Mesenchymal stem cell (in vitro differentiated cells and primary cell): ENCODE results near the gene REM1.
"Not testable (repeated sequence)": the region's sequence is repeated elsewhere in the genome, so short reads cannot be mapped to it uniquely, and the experiment has no call there.

Experiments used
- DNase-seq: peaks from one replicate; pipeline ENCODE4 v3.0.0-alpha.2; 2013
- H2AFZ ChIP-seq: one replicate; pipeline ENCODE4 v1.6.1; 2013; ENCODE audit warnings: low read depth, mild to moderate bottlenecking, control low read depth, inconsistent platforms, low read length, moderate library complexity
- H2AK5ac ChIP-seq: 2 replicates; pipeline ENCODE4 v1.6.1; 2013; ENCODE audit warnings: low read length, moderate library complexity, mild to moderate bottlenecking, inconsistent platforms; ENCODE audit not compliant: severe bottlenecking
- H2BK120ac ChIP-seq: one replicate; pipeline ENCODE4 v1.6.1; 2013; ENCODE audit warnings: low read depth, mild to moderate bottlenecking, inconsistent platforms, low read length, moderate library complexity
- H2BK12ac ChIP-seq, 2 experiments: one replicate each; pipeline ENCODE4 v1.6.1; 2013; ENCODE audit warnings: inconsistent platforms in 2 of 2, low read length in 2 of 2, mild to moderate bottlenecking in 2 of 2, moderate library complexity in 2 of 2, control low read depth in 1 of 2
- H2BK15ac ChIP-seq: one replicate; pipeline ENCODE4 v1.6.1; 2013; ENCODE audit warnings: mild to moderate bottlenecking, low read depth, inconsistent platforms; ENCODE audit not compliant: poor library complexity, severe bottlenecking
- H2BK5ac ChIP-seq: 2 replicates; pipeline ENCODE4 v1.6.1; 2013; ENCODE audit warnings: low read depth, mild to moderate bottlenecking, low read length, control low read depth, inconsistent platforms; ENCODE audit not compliant: poor library complexity, severe bottlenecking
- H3K14ac ChIP-seq, 2 experiments: one replicate each; pipeline ENCODE4 v1.6.1; 2013; ENCODE audit warnings: inconsistent platforms in 2 of 2, low read length in 2 of 2, control low read depth in 1 of 2, mild to moderate bottlenecking in 1 of 2, moderate library complexity in 1 of 2
- H3K18ac ChIP-seq, 2 experiments: one replicate each; pipeline ENCODE4 v1.6.1; 2013; ENCODE audit warnings: inconsistent platforms in 2 of 2, low read length in 2 of 2, control low read depth in 1 of 2, low read depth in 1 of 2, mild to moderate bottlenecking in 1 of 2
- H3K23ac ChIP-seq, 2 experiments: one replicate each; pipeline ENCODE4 v1.6.1; 2013; ENCODE audit warnings: inconsistent platforms in 2 of 2, low read length in 2 of 2, mild to moderate bottlenecking in 2 of 2, moderate library complexity in 2 of 2, control low read depth in 1 of 2
- H3K27ac ChIP-seq: 2 replicates; pipeline ENCODE4 v1.5.1; 2013; ENCODE audit warnings: mild to moderate bottlenecking, moderate library complexity, low read length, control low read depth, inconsistent platforms; ENCODE audit not compliant: poor library complexity, severe bottlenecking
- H3K27me3 ChIP-seq, 2 experiments: 2 replicates each; pipeline versions ENCODE4 v1.6.1 to v1.7.0; 2013; ENCODE audit warnings: low read length in 2 of 2, mild to moderate bottlenecking in 2 of 2, moderate library complexity in 2 of 2, control low read depth in 1 of 2, inconsistent platforms in 1 of 2; ENCODE audit not compliant: control insufficient read depth in 1 of 2, insufficient read depth in 1 of 2
- H3K36me3 ChIP-seq, 2 experiments: 2 replicates each; pipeline versions ENCODE4 v1.6.1 to v1.7.0; 2013; ENCODE audit warnings: low read length in 2 of 2, control low read depth in 1 of 2, inconsistent platforms in 1 of 2, low read depth in 1 of 2, mild to moderate bottlenecking in 1 of 2; ENCODE audit not compliant: insufficient read depth in 2 of 2, control insufficient read depth in 1 of 2
- H3K4ac ChIP-seq, 2 experiments: one replicate each; pipeline ENCODE4 v1.6.1; 2013; ENCODE audit warnings: inconsistent platforms in 2 of 2, low read length in 2 of 2, mild to moderate bottlenecking in 2 of 2, moderate library complexity in 2 of 2, control low read depth in 1 of 2, low read depth in 1 of 2
- H3K4me1 ChIP-seq: 2 replicates; pipeline ENCODE4 v1.6.1; 2013; ENCODE audit warnings: low read depth, low read length, control low read depth; ENCODE audit not compliant: control insufficient read depth, insufficient read depth
- H3K4me2 ChIP-seq: 2 replicates; pipeline ENCODE4 v1.6.1; 2013; ENCODE audit warnings: low read length, mild to moderate bottlenecking, inconsistent platforms; ENCODE audit not compliant: poor library complexity, severe bottlenecking
- H3K4me3 ChIP-seq, 2 experiments: 2 replicates each; pipeline versions ENCODE4 v1.5.1 to v1.7.0; 2013; ENCODE audit warnings: low read length in 2 of 2, mild to moderate bottlenecking in 2 of 2, control low read depth in 1 of 2, low read depth in 1 of 2; ENCODE audit not compliant: insufficient read depth in 1 of 2
- H3K79me1 ChIP-seq: replicated peaks from 2 replicates; pipeline ENCODE4 v1.6.1; 2013; ENCODE audit warnings: mild to moderate bottlenecking, control low read depth, low read length, inconsistent platforms; ENCODE audit not compliant: poor library complexity, severe bottlenecking
- H3K9ac ChIP-seq: 2 replicates; pipeline ENCODE4 v1.7.0; 2013; ENCODE audit warnings: mild to moderate bottlenecking, low read length, moderate library complexity
- H3K9me3 ChIP-seq: 2 replicates; pipeline ENCODE4 v1.7.0; 2013; ENCODE audit warnings: mild to moderate bottlenecking, low read length; ENCODE audit not compliant: control insufficient read depth
- H4K8ac ChIP-seq: one replicate; pipeline ENCODE4 v1.6.1; 2013; ENCODE audit warnings: inconsistent platforms, mild to moderate bottlenecking, low read length, moderate library complexity
- H4K91ac ChIP-seq: one replicate; pipeline ENCODE4 v1.6.1; 2013; ENCODE audit warnings: mild to moderate bottlenecking, low read length, inconsistent platforms
- WGBS: methylation state at CpG from one replicate; pipeline ENCODE4 v1.1.7; 2013; ENCODE audit warnings: mixed read lengths; 5-methylcytosine and 5-hydroxymethylcytosine counted together

The REM1 gene

GRCh38 chr20:31502884-31503673 is 28.0 kb downstream of the REM1 start:
- H3K36me3 ChIP-seq, H4K8ac ChIP-seq, H3K18ac ChIP-seq, H3K4me1 ChIP-seq, H3K14ac ChIP-seq, H2BK5ac ChIP-seq, H2BK12ac ChIP-seq, H3K4me3 ChIP-seq, H3K27ac ChIP-seq, H3K4me2 ChIP-seq, H3K4ac ChIP-seq, H2BK120ac ChIP-seq, H3K79me1 ChIP-seq, H4K91ac ChIP-seq, H2BK15ac ChIP-seq, H3K9me3 ChIP-seq, H2AK5ac ChIP-seq, H3K9ac ChIP-seq, H3K23ac ChIP-seq: not testable (repeated sequence)
- WGBS = 48% methylated on average over 20 of the region's 20 CpGs
- peak; percentile 77 for DNase-seq
- Histone ChIP-seq H3K27me3 (peaks cover 0 to 10% of the 10 kb centered on the region in 2 experiments), H2AFZ (peak overlapping the region; percentile 78)

GRCh38 chr20:31505903-31506302 is 30.8 kb downstream of the REM1 start:
- Histone ChIP-seq H3K18ac (no peak overlapping the region), H2BK15ac (no peak overlapping the region), H2AFZ (no peak overlapping the region), H2BK5ac (no peak overlapping the region), H3K4me1 (peaks cover 3% of the 10 kb centered on the region), H4K91ac (no peak overlapping the region), H2AK5ac (no peak overlapping the region), H3K79me1 (no peaks in the 10 kb centered on the region), H3K27ac (no peak overlapping the region), H3K14ac (no peak overlapping the region), H3K9ac (no peak overlapping the region), H2BK120ac (no peak overlapping the region), H3K27me3 (no peaks in the 10 kb centered on the region), H3K4me3 (no peak overlapping the region), H3K36me3 (no peaks in the 10 kb centered on the region), H3K4ac (no peak overlapping the region), H3K4me2 (no peak overlapping the region), H4K8ac (no peak overlapping the region), H2BK12ac (no peak overlapping the region), H3K9me3 (peaks cover 5% of the 10 kb centered on the region), H3K23ac (no peak overlapping the region)
- no peak for DNase-seq
- WGBS = no CpG with 5 or more reads among the region's 1 CpG

- H3K79me1 ChIP-seq = no peaks in the 10 kb centered on the region
- peak overlapping the region; percentile 9 for H2BK5ac ChIP-seq
Measured at GRCh38 chr20:31508517-31509244, 33.6 kb downstream of the REM1 start.

More at GRCh38 chr20:31508517-31509244, 33.6 kb downstream of the REM1 start:
- H3K9me3 ChIP-seq = peaks cover 5% of the 10 kb centered on the region
- H2BK120ac ChIP-seq = no peak overlapping the region
- H3K36me3 ChIP-seq = no peaks in the 10 kb centered on the region
- no peak overlapping the region for H2AK5ac ChIP-seq
- 70% methylated on average over 5 of the region's 5 CpGs for WGBS
- H3K23ac ChIP-seq = no peak overlapping the region
- no peak for DNase-seq
- no peak overlapping the region for H3K4me2 ChIP-seq
- no peak overlapping the region for H3K27ac ChIP-seq
- H3K27me3 ChIP-seq = no peaks in the 10 kb centered on the region
- no peak overlapping the region for H3K9ac ChIP-seq
- H3K4me3 ChIP-seq = no peak overlapping the region
- no peak overlapping the region for H2BK12ac ChIP-seq
- H4K91ac ChIP-seq = no peak overlapping the region
- no peak overlapping the region for H4K8ac ChIP-seq
- no peak overlapping the region for H3K4ac ChIP-seq
- H2BK15ac ChIP-seq = no peak overlapping the region
- H3K18ac ChIP-seq = no peak overlapping the region
- H2AFZ ChIP-seq = no peak overlapping the region
- H3K14ac ChIP-seq = no peak overlapping the region
- peaks cover 1% of the 10 kb centered on the region for H3K4me1 ChIP-seq
